Neuronal stem cell (in vitro differentiated cells): Measurements from ENCODE around the gene GPR39.

Experiments used
- DNase-seq: peaks from one replicate; pipeline ENCODE4 v3.0.0-alpha.2; 2013; ENCODE audit warnings: low spot score
- H2AFZ ChIP-seq: one replicate; pipeline ENCODE4 v1.6.1; 2013; ENCODE audit warnings: mild to moderate bottlenecking, low read length, inconsistent platforms
- H2AK5ac ChIP-seq: 2 replicates; pipeline ENCODE4 v1.6.1; 2013; ENCODE audit warnings: low read depth, mild to moderate bottlenecking, inconsistent platforms, low read length, moderate library complexity, mixed read lengths
- H2BK120ac ChIP-seq: 2 replicates; pipeline ENCODE4 v1.6.1; 2013; ENCODE audit warnings: low read depth, mild to moderate bottlenecking, inconsistent platforms, low read length, moderate library complexity, mixed read lengths
- H2BK12ac ChIP-seq: one replicate; pipeline ENCODE4 v1.6.1; 2013; ENCODE audit warnings: low read length, inconsistent platforms
- H2BK15ac ChIP-seq: 2 replicates; pipeline ENCODE4 v1.6.1; 2013; ENCODE audit warnings: mild to moderate bottlenecking, low read length, inconsistent platforms, mixed read lengths
- H2BK5ac ChIP-seq: one replicate; pipeline ENCODE4 v1.6.1; 2013; ENCODE audit warnings: inconsistent platforms, mild to moderate bottlenecking, low read length, moderate library complexity
- H3K14ac ChIP-seq: one replicate; pipeline ENCODE4 v1.6.1; 2013; ENCODE audit warnings: low read length, inconsistent platforms
- H3K18ac ChIP-seq: 2 replicates; pipeline ENCODE4 v1.6.1; 2013; ENCODE audit warnings: low read length, inconsistent platforms
- H3K23ac ChIP-seq: 2 replicates; pipeline ENCODE4 v1.6.1; 2013; ENCODE audit warnings: low read depth, mild to moderate bottlenecking, mixed read lengths, low read length, inconsistent platforms; ENCODE audit not compliant: poor library complexity
- H3K27ac ChIP-seq: replicated peaks from 3 replicates; pipeline ENCODE4 v1.5.1; 2013; ENCODE audit warnings: low read length, inconsistent platforms
- H3K27me3 ChIP-seq, 3 experiments: 2 replicates each; pipeline ENCODE4 v1.6.1; 2013; ENCODE audit warnings: low read length in 3 of 3, mild to moderate bottlenecking in 2 of 3, inconsistent platforms in 1 of 3, low read depth in 1 of 3, mixed read lengths in 1 of 3, moderate library complexity in 1 of 3; ENCODE audit not compliant: control insufficient read depth in 3 of 3, insufficient read depth in 3 of 3
- H3K36me3 ChIP-seq, 2 donors: replicated peaks in 1 of 2; 2 replicates each; pipeline ENCODE4 v1.6.1; 2013; ENCODE audit warnings: low read length in 2 of 2; ENCODE audit not compliant: control insufficient read depth in 2 of 2, insufficient read depth in 2 of 2
- H3K4ac ChIP-seq: 2 replicates; pipeline ENCODE4 v1.6.1; 2013; ENCODE audit warnings: inconsistent platforms, mild to moderate bottlenecking, low read length, moderate library complexity
- H3K4me1 ChIP-seq, 2 donors: 1 replicate in 1 of 2; 2 replicates in 1 of 2; pipeline ENCODE4 v1.6.1; 2013; ENCODE audit warnings: low read length in 2 of 2, low read depth in 1 of 2; ENCODE audit not compliant: control insufficient read depth in 2 of 2, insufficient read depth in 1 of 2
- H3K4me2 ChIP-seq: one replicate; pipeline ENCODE4 v1.6.1; 2013; ENCODE audit warnings: mild to moderate bottlenecking, low read length, inconsistent platforms; ENCODE audit not compliant: insufficient read depth, poor library complexity, severe bottlenecking
- H3K4me3 ChIP-seq, 2 donors: 2 replicates each; pipeline ENCODE4 v1.5.1; 2013; ENCODE audit warnings: low read length in 2 of 2, mild to moderate bottlenecking in 2 of 2, inconsistent platforms in 1 of 2, moderate library complexity in 1 of 2
- H3K79me1 ChIP-seq: one replicate; pipeline ENCODE4 v1.6.1; 2013; ENCODE audit warnings: low read depth, mild to moderate bottlenecking, inconsistent platforms, low read length, moderate library complexity
- H3K9ac ChIP-seq: one replicate; pipeline ENCODE4 v1.6.1; 2013; ENCODE audit warnings: mild to moderate bottlenecking, low read depth, low read length, inconsistent platforms; ENCODE audit not compliant: poor library complexity
- H3K9me3 ChIP-seq, 2 donors: replicated peaks in 1 of 2; 2 replicates each; pipeline versions ENCODE3 to v1.6.1; 2013; ENCODE audit warnings: low read length in 2 of 2, mild to moderate bottlenecking in 2 of 2, inconsistent platforms in 1 of 2, low read depth in 1 of 2, mixed read lengths in 1 of 2, moderate library complexity in 1 of 2; ENCODE audit not compliant: control insufficient read depth in 2 of 2, insufficient read depth in 1 of 2
- H4K8ac ChIP-seq: one replicate; pipeline ENCODE4 v1.6.1; 2013; ENCODE audit warnings: low read depth, mild to moderate bottlenecking, inconsistent platforms, low read length, moderate library complexity
- H4K91ac ChIP-seq: one replicate; pipeline ENCODE4 v1.6.1; 2013; ENCODE audit warnings: low read length, low read depth, mild to moderate bottlenecking, inconsistent platforms; ENCODE audit not compliant: poor library complexity
- WGBS, 2 donors: extraction: QIAGEN DNeasy Blood & Tissue Kit; methylation state at CpG; one replicate each; pipeline ENCODE4 v1.1.7; 2013; ENCODE audit warnings: missing lambda C conversion rate in 2 of 2, mixed read lengths in 1 of 2; ENCODE audit not compliant: insufficient read length in 2 of 2, insufficient replicate concordance in 1 of 2; ENCODE audit errors: extremely low coverage in 2 of 2; 5-methylcytosine and 5-hydroxymethylcytosine counted together

GPR39 gene

GRCh38 chr2:132549935-132550670 lies 133.5 kb downstream of the GPR39 start:
- H2BK5ac ChIP-seq: no peak overlapping the region
- no peak overlapping the region for H3K4me2 ChIP-seq
- H3K4me3 ChIP-seq: no peak overlapping the region
- H2BK12ac ChIP-seq: no peak overlapping the region
- DNase-seq: no peak
- no CpG with 5 or more reads among the region's 11 CpGs for WGBS, 2 donors
- H2BK15ac ChIP-seq: no peak overlapping the region
- no peak overlapping the region for H4K91ac ChIP-seq
- H3K23ac ChIP-seq: no peak overlapping the region
- no peak overlapping the region for H3K14ac ChIP-seq
- H3K27ac ChIP-seq: no peak overlapping the region
- H4K8ac ChIP-seq: no peak overlapping the region
- H3K4ac ChIP-seq: no peak overlapping the region
- no peak overlapping the region for H3K18ac ChIP-seq
- H2BK120ac ChIP-seq: no peak overlapping the region
- H3K27me3 ChIP-seq: no peaks in the 10 kb centered on the region
- no peak overlapping the region for H3K9ac ChIP-seq
- no peak overlapping the region for H2AK5ac ChIP-seq
- no peaks in the 10 kb centered on the region for H3K79me1 ChIP-seq
- peaks cover 0 to 4% of the 10 kb centered on the region in 2 donors for H3K4me1 ChIP-seq
- no peak overlapping the region for H2AFZ ChIP-seq
- H3K36me3 ChIP-seq: no peaks in the 10 kb centered on the region
- H3K9me3 ChIP-seq: peaks cover 0 to under 1% of the 10 kb centered on the region in 2 donors

DNA sequence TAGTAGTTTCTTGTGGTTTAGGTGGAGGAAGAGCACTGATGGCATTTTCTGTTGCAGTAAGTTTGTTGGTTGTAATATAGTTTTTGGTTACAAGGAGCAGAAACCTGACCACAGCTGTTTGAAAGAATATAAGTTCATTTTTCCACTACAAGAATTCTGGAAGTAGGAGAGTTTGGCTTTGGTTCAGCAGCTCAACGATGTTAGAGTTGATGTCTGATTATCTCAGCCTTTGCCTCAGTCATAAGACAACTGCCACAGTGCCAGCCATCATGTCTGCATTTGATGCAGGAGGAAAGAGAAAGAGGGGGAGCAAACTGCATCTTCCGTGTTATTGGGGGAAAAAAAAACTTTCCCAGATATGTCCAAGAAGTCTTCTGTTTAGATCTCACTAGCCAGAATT lies 134.3 kb downstream of the GPR39 start:
- no peak overlapping the region for H2BK5ac ChIP-seq
- H2BK12ac ChIP-seq: no peak overlapping the region
- no peak overlapping the region for H3K4me2 ChIP-seq
- H2BK15ac ChIP-seq: no peak overlapping the region
- H3K9me3 ChIP-seq: no peaks in the 10 kb centered on the region
- no peak overlapping the region for H3K4ac ChIP-seq
- WGBS, 2 donors: no CpG with 5 or more reads among the region's 2 CpGs
- no peak overlapping the region for H3K18ac ChIP-seq
- H3K14ac ChIP-seq: no peak overlapping the region
- no peak overlapping the region for H4K91ac ChIP-seq
- H4K8ac ChIP-seq: no peak overlapping the region
- H3K23ac ChIP-seq: no peak overlapping the region
- no peak overlapping the region for H2BK120ac ChIP-seq
- H3K27me3 ChIP-seq: no peaks in the 10 kb centered on the region
- no peak overlapping the region for H3K4me3 ChIP-seq
- no peak for DNase-seq
- no peaks in the 10 kb centered on the region for H3K36me3 ChIP-seq
- H3K4me1 ChIP-seq: peaks cover 0 to 4% of the 10 kb centered on the region in 2 donors
- no peak overlapping the region for H2AFZ ChIP-seq
- H3K27ac ChIP-seq: no peak overlapping the region
- H2AK5ac ChIP-seq: no peak overlapping the region
- no peaks in the 10 kb centered on the region for H3K79me1 ChIP-seq
- no peak overlapping the region for H3K9ac ChIP-seq

- Histone ChIP-seq H3K4me1 (peaks cover 2 to 3% of the 10 kb centered on the region in 2 donors), H2BK12ac (no peak overlapping the region), H3K9me3 (no peaks in the 10 kb centered on the region), H2BK15ac (no peak overlapping the region), H3K23ac (no peak overlapping the region), H3K79me1 (no peaks in the 10 kb centered on the region), H2AFZ (no peak overlapping the region), H3K4ac (no peak overlapping the region), H4K91ac (no peak overlapping the region), H3K27me3 (no peaks in the 10 kb centered on the region), H3K4me3 (no peak overlapping the region), H4K8ac (no peak overlapping the region), H3K18ac (no peak overlapping the region), H2BK5ac (no peak overlapping the region), H2BK120ac (no peak overlapping the region), H3K36me3 (no peaks in the 10 kb centered on the region), H3K9ac (no peak overlapping the region), H3K4me2 (no peak overlapping the region), H3K27ac (no peak overlapping the region), H2AK5ac (no peak overlapping the region), H3K14ac (no peak overlapping the region)
- no peak for DNase-seq
- WGBS, 2 donors: no CpG with 5 or more reads among the region's 9 CpGs
These were observed 141.1 kb downstream of the GPR39 start for GRCh38 chr2:132557694-132558093.

DNA sequence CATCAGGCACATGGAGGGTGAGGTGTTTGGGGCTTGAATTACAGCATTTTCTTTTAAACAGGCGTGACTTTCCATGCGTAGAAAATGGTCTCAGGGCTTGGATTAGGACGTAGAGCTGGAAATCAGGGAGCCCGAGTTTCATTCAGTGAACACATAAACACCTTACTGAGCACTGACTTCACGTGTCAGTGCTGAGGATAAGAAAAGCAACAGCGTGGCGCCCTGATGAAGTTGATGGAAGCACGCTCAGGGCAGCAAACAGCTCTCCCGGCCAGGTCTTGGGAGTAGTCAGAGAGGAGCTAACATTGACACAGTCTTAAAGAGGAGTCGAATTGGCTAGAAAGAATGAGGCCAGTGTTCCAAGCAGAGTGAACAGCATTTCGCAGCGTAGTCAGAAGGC lies 142.7 kb downstream of the GPR39 start:
- no peak overlapping the region for H4K8ac ChIP-seq
- H3K9ac ChIP-seq: no peak overlapping the region
- DNase-seq: no peak
- no peak overlapping the region for H2AK5ac ChIP-seq
- H2BK15ac ChIP-seq: no peak overlapping the region
- H3K18ac ChIP-seq: no peak overlapping the region
- H2BK12ac ChIP-seq: no peak overlapping the region
- H3K27me3 ChIP-seq: no peaks in the 10 kb centered on the region
- H3K4me1 ChIP-seq: peaks cover 2 to 3% of the 10 kb centered on the region in 2 donors
- no peak overlapping the region for H3K14ac ChIP-seq
- WGBS, 2 donors: no CpG with 5 or more reads among the region's 12 CpGs
- no peak overlapping the region for H2AFZ ChIP-seq
- H3K4ac ChIP-seq: no peak overlapping the region
- no peak overlapping the region for H3K4me3 ChIP-seq
- no peak overlapping the region for H3K4me2 ChIP-seq
- no peak overlapping the region for H4K91ac ChIP-seq
- no peaks in the 10 kb centered on the region for H3K79me1 ChIP-seq
- no peak overlapping the region for H2BK5ac ChIP-seq
- H2BK120ac ChIP-seq: no peak overlapping the region
- H3K27ac ChIP-seq: no peak overlapping the region
- no peaks in the 10 kb centered on the region for H3K36me3 ChIP-seq
- no peak overlapping the region for H3K23ac ChIP-seq
- H3K9me3 ChIP-seq: no peaks in the 10 kb centered on the region
